HG02981 (cell line): ENCODE measurements around the gene ZNF362.

ENCODE experiments used
- ATAC-seq: cut with Tn5 transposase; IDR thresholded peaks from one replicate; pipeline ENCODE4 v1.9.1; 2021; ENCODE audit warnings: mild to moderate bottlenecking, moderate library complexity; ENCODE audit not compliant: unreplicated experiment

The ZNF362 gene

GRCh38 chr1:33267468-33268205, 11.3 kb downstream of the ZNF362 start:
- no peak for ATAC-seq

- ATAC-seq, result no peak
Measured at GRCh38 chr1:33268457-33268856, 12.2 kb downstream of the ZNF362 start.

- ATAC-seq, result no peak
Measured at GRCh38 chr1:33268927-33269610, 12.8 kb downstream of the ZNF362 start.

- no peak for ATAC-seq
Measured at GRCh38 chr1:33269621-33270020, 13.3 kb downstream of the ZNF362 start.

GRCh38 chr1:33270379-33270778, 14.1 kb downstream of the ZNF362 start:
- ATAC-seq, result no peak

GRCh38 chr1:33270808-33271465, 14.6 kb downstream of the ZNF362 start:
- no peak for ATAC-seq

GRCh38 chr1:33271666-33272505, 15.6 kb downstream of the ZNF362 start:
- no peak for ATAC-seq

GRCh38 chr1:33272509-33272908, 16.2 kb downstream of the ZNF362 start:
- no peak for ATAC-seq

- ATAC-seq, result no peak
Measured at GRCh38 chr1:33272930-33273329, 16.6 kb downstream of the ZNF362 start.

GRCh38 chr1:33273406-33273805, 17.1 kb downstream of the ZNF362 start:
- no peak for ATAC-seq

- no peak for ATAC-seq
Measured at GRCh38 chr1:33273961-33274371, 17.7 kb downstream of the ZNF362 start.

- ATAC-seq, result no peak
Measured at GRCh38 chr1:33274446-33274845, 18.2 kb downstream of the ZNF362 start.

- ATAC-seq, result no peak
Measured at GRCh38 chr1:33275195-33275594, 18.9 kb downstream of the ZNF362 start.

- ATAC-seq, result no peak
Measured at GRCh38 chr1:33275706-33276572, 19.6 kb downstream of the ZNF362 start.

GRCh38 chr1:33276573-33277298, 20.4 kb downstream of the ZNF362 start:
- ATAC-seq, result no peak

GRCh38 chr1:33277488-33278084, 21.3 kb downstream of the ZNF362 start:
- no peak for ATAC-seq

- no peak for ATAC-seq
Measured at GRCh38 chr1:33280091-33280661, 23.9 kb downstream of the ZNF362 start.

GRCh38 chr1:33281554-33282303, 25.4 kb downstream of the ZNF362 start:
- ATAC-seq, result no peak
